Gastroesophageal sphincter (tissue), 4 donors: ENCODE measurements around the gene CD74. TPM values are rescaled to one million over a fixed set of nuclear protein-coding genes. Genes with fewer than 3 reads are reported as not detected.

Source experiments
- ATAC-seq: fragments of 150-250 bp; one replicate; pipeline ENCODE4 v1.9.1; 2016; ENCODE audit warnings: mild to moderate bottlenecking, moderate library complexity
- H3K27ac ChIP-seq, 4 donors: fragments of 200-600 bp; sonication (generic) in 3 of 4; 1 replicate in 3 of 4; 2 replicates in 1 of 4; pipeline ENCODE4 v1.5.1; 2016 to 2019
- H3K27me3 ChIP-seq: fragments of 200-600 bp; sonication (generic); one replicate; pipeline ENCODE4 v1.5.1; 2019
- H3K36me3 ChIP-seq, 2 donors: fragments of 200-600 bp; sonication (generic); one replicate each; pipeline ENCODE4 v1.5.1; 2019; ENCODE audit warnings: control low read depth in 1 of 2
- H3K4me1 ChIP-seq, 3 donors: fragments of 200-600 bp; sonication (generic); 1 replicate in 2 of 3; 2 replicates in 1 of 3; pipeline ENCODE4 v1.5.1; 2016 to 2019; ENCODE audit warnings: control low read depth in 2 of 3
- H3K4me3 ChIP-seq, 2 donors: fragments of 200-600 bp; sonication (generic); one replicate each; pipeline ENCODE4 v1.5.1; 2019; ENCODE audit warnings: mild to moderate bottlenecking in 1 of 2, moderate library complexity in 1 of 2
- H3K9me3 ChIP-seq, 3 donors: fragments of 200-600 bp; sonication (generic); one replicate each; pipeline ENCODE4 v1.5.1; 2017 to 2019; ENCODE audit warnings: control low read depth in 2 of 3
- EP300 ChIP-seq: sonication (generic); formaldehyde crosslinking; IDR thresholded peaks from one replicate; pipeline ENCODE4 v1.6.1; 2017; ENCODE audit warnings: antibody characterized with exemption, mild to moderate bottlenecking
- POLR2A ChIP-seq, 2 donors: fragments of 450-650 bp; IDR thresholded peaks; one replicate each; pipeline ENCODE4 v1.6.1; 2017; ENCODE audit warnings: antibody characterized with exemption in 2 of 2, mild to moderate bottlenecking in 2 of 2, moderate library complexity in 1 of 2
- POLR2AphosphoS5 ChIP-seq: sonication (generic); formaldehyde crosslinking; IDR thresholded peaks from one replicate; pipeline ENCODE4 v1.6.1; 2017; ENCODE audit warnings: antibody characterized with exemption
- WGBS, 2 donors: methylation state at CpG; one replicate each; pipeline ENCODE4 v1.1.5; 2018; ENCODE audit warnings: low coverage in 1 of 2; 5-methylcytosine and 5-hydroxymethylcytosine counted together
- total RNA-seq, 4 donors: library from RNA; depleted of rRNA; stranded (reverse); fragments of >200 nt; gene quantifications; one replicate each; pipeline ENCODE4 v1.1.0, GENCODE V29; 2016
- TF ChIP-seq, protein P1 (sequence below), 4 experiments: fragments of 200-600 bp in 2 of 4; fragments of 450-650 bp in 2 of 4; sonication (generic) in 1 of 4; IDR thresholded peaks; one replicate each; pipeline ENCODE4 v1.5.1; 2017 to 2019; ENCODE audit warnings: antibody characterized with exemption in 4 of 4, mild to moderate bottlenecking in 2 of 4, moderate library complexity in 2 of 4

CD74 gene
- total RNA-seq, 4 donors from 2014 or later, result 142 to 720 (median 338) TPM

GRCh38 chr5:150441813-150442698, 29.3 kb upstream of the CD74 start:
- H3K27ac ChIP-seq, result peak overlapping the region in 2 of 4 donors; percentile 39 to 40
- H3K36me3 ChIP-seq, result peaks cover 16 to 57% of the 10 kb centered on the region in 2 donors
- no peak overlapping the region for H3K4me3 ChIP-seq
- no peak for TF ChIP-seq EP300
- WGBS, 2 donors, result 35 to 64% methylated on average over 6 to 8 of the region's 18 CpGs
- no peak for ATAC-seq
- peaks cover 0 to 41% (median 0%) of the 10 kb centered on the region in 3 donors for H3K4me1 ChIP-seq
- no peaks in the 10 kb centered on the region for H3K27me3 ChIP-seq
- H3K9me3 ChIP-seq, result no peaks in the 10 kb centered on the region

- TF ChIP-seq, protein P1, sequence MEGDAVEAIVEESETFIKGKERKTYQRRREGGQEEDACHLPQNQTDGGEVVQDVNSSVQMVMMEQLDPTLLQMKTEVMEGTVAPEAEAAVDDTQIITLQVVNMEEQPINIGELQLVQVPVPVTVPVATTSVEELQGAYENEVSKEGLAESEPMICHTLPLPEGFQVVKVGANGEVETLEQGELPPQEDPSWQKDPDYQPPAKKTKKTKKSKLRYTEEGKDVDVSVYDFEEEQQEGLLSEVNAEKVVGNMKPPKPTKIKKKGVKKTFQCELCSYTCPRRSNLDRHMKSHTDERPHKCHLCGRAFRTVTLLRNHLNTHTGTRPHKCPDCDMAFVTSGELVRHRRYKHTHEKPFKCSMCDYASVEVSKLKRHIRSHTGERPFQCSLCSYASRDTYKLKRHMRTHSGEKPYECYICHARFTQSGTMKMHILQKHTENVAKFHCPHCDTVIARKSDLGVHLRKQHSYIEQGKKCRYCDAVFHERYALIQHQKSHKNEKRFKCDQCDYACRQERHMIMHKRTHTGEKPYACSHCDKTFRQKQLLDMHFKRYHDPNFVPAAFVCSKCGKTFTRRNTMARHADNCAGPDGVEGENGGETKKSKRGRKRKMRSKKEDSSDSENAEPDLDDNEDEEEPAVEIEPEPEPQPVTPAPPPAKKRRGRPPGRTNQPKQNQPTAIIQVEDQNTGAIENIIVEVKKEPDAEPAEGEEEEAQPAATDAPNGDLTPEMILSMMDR (IDR thresholded peaks at IDR 0.05), result no peak
- no peak for TF ChIP-seq EP300
- no peak for TF ChIP-seq POLR2A (IDR thresholded peaks at IDR 0.05)
- TF ChIP-seq POLR2AphosphoS5, result no peak
- Histone ChIP-seq H3K27me3 (no peaks in the 10 kb centered on the region), H3K27ac (peak overlapping the region in 2 of 4 donors; percentile 39 to 40), H3K4me3 (no peak overlapping the region), H3K36me3 (peaks cover 9 to 48% of the 10 kb centered on the region in 2 donors), H3K4me1 (peaks cover 0 to 36% (median 1%) of the 10 kb centered on the region in 3 donors), H3K9me3 (no peaks in the 10 kb centered on the region)
- no peak for ATAC-seq
- WGBS, 2 donors, result 75 to 89% methylated on average over 5 to 9 of the region's 12 CpGs
Observed at GRCh38 chr5:150440948-150441812, 28.5 kb upstream of the CD74 start.

DNA sequence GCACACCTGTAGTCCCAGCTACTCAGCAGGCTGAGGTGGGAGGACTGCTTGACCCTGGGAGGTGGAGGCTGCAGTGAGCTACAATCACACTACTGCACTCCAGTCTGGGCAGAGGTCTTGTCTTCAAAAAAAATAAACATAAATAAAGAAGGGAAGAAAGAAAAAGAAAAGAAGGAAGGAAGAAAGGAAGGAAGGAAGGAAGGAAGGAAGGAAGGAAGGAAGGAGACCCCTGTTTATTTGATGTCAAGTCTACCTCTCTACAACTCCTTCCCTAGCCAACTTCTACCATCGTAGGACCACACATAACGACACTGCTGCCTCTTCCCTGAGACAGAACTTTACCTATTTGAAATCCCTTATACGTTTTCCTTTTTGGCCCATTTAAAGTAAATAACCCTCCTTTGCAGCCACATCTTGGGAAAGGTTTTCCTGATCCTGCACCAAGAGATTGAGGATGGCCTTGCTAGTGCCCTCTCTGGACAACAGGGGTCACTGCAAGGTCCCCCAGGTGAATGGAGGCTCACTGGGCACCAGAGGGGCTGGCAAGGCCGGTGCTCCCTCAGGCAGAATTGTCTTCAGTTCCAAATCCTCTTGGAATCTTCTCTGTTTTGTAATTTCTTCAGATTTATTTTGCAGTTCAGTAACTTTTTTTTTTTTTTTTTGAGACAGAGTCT, 26.3 kb upstream of the CD74 start:
- Histone ChIP-seq H3K9me3 (no peaks in the 10 kb centered on the region), H3K27me3 (no peaks in the 10 kb centered on the region), H3K27ac (no peak overlapping the region), H3K36me3 (peaks cover 2 to 27% of the 10 kb centered on the region in 2 donors), H3K4me3 (no peak overlapping the region), H3K4me1 (peaks cover 0 to 29% (median 3%) of the 10 kb centered on the region in 3 donors)
- ATAC-seq, result no peak
- TF ChIP-seq, protein P1 (IDR thresholded peaks at IDR 0.05), result peak in 1 of 4 experiments; percentile 52
- TF ChIP-seq POLR2A (IDR thresholded peaks at IDR 0.05), result no peak
- WGBS, 2 donors, result 50 to 65% methylated on average over 4 of the region's 4 CpGs

- Histone ChIP-seq H3K27ac (no peak overlapping the region), H3K4me3 (no peak overlapping the region), H3K36me3 (no peaks in the 10 kb centered on the region), H3K4me1 (peaks cover 0 to 8% (median 3%) of the 10 kb centered on the region in 3 donors), H3K9me3 (no peaks in the 10 kb centered on the region), H3K27me3 (no peaks in the 10 kb centered on the region)
- no peak for TF ChIP-seq EP300
- TF ChIP-seq, protein P1 (IDR thresholded peaks at IDR 0.05), result peak in 3 of 4 experiments; percentile 85 to 88 (median 85)
- 7 to 37% methylated on average over 5 to 7 of the region's 13 CpGs for WGBS, 2 donors
- ATAC-seq, result peak; percentile 85
Observed at GRCh38 chr5:150436141-150436680, 23.5 kb upstream of the CD74 start.

DNA sequence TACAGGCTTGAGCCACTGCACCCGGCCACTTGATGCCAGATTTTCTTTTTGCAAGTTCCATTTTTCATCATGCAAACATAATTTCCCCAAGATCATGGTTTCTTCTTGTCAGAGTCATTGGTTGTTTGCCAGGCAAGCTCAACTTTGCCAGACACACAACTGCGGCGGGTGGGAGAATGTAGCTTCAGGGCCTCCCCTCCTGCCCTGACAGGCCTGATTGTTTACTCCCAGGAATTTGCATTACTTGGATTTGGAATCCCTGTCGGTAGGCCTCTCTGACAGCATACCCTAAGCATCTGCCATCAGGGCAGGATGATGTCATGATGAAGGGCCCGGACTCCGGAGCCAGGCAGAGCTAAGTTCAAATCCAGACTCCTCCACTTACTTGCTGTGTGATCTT, 21.8 kb upstream of the CD74 start:
- Histone ChIP-seq H3K36me3 (no peaks in the 10 kb centered on the region), H3K4me3 (no peak overlapping the region), H3K9me3 (no peaks in the 10 kb centered on the region), H3K27me3 (no peaks in the 10 kb centered on the region), H3K4me1 (peaks cover 0 to 8% (median 3%) of the 10 kb centered on the region in 3 donors), H3K27ac (no peak overlapping the region)
- TF ChIP-seq POLR2A (IDR thresholded peaks at IDR 0.05) (no peak), EP300 (no peak), POLR2AphosphoS5 (no peak)
- ATAC-seq, result no peak
- 0 to 24% methylated on average over 2 to 3 of the region's 6 CpGs for WGBS, 2 donors
